Inferior parietal cortex (tissue), 1 donor: Measurements from ENCODE around the gene SYAP1.
"Not testable (repeated sequence)": the region's sequence is repeated elsewhere in the genome, so short reads cannot be mapped to it uniquely, and the experiment has no call there.

Experiments
- DNase-seq: peaks from one replicate; pipeline ENCODE4 v3.0.0-alpha.2; 2016; ENCODE audit errors: extremely low spot score

SYAP1 gene, protein sequence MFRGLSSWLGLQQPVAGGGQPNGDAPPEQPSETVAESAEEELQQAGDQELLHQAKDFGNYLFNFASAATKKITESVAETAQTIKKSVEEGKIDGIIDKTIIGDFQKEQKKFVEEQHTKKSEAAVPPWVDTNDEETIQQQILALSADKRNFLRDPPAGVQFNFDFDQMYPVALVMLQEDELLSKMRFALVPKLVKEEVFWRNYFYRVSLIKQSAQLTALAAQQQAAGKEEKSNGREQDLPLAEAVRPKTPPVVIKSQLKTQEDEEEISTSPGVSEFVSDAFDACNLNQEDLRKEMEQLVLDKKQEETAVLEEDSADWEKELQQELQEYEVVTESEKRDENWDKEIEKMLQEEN

GRCh38 chrX:16719334-16720084, at the start of gene SYAP1:
Gene SYAP1 (plus strand): TSS chrX:16719612. CDS start chrX:16719725, 113 bp downstream.
- DNase-seq = peak; percentile 93

GRCh38 chrX:16671005-16671404, 48.4 kb upstream of the SYAP1 start:
- DNase-seq = peak; percentile 53

GRCh38 chrX:16678689-16679088, 40.7 kb upstream of the SYAP1 start:
- DNase-seq = no peak

DNA sequence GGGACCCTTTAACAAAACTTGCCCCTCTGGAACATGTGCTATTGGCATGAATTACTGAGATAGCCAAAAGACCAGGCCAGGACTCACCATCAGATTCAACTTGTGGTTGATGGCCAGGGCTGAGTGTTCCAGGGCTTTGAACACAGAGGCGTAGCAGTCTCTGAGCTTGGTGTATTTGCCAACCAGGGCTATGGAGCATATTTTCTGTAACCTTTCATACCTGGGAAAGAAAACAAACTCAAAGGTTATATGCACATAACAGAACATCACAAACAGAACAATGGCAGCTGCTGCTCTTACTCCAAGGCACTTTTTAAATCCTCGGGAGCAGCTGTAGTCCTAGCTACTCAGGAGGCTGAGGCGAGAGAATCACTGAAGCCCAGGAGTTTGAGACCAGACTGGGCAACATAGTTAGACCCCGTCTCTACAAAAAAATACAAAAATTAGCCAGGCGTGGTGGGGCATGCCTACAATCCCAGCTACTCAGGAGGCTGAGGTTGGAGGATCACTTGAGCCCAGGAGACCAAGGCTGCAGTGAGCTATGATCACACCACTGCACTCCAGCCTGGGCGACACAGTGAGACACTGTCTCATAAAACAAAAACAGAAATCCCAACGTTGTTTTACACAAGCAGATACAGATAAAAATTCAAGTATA, 36.3 kb upstream of the SYAP1 start:
- no peak for DNase-seq

GRCh38 chrX:16687514-16687913, 31.9 kb upstream of the SYAP1 start:
- DNase-seq = no peak

DNA sequence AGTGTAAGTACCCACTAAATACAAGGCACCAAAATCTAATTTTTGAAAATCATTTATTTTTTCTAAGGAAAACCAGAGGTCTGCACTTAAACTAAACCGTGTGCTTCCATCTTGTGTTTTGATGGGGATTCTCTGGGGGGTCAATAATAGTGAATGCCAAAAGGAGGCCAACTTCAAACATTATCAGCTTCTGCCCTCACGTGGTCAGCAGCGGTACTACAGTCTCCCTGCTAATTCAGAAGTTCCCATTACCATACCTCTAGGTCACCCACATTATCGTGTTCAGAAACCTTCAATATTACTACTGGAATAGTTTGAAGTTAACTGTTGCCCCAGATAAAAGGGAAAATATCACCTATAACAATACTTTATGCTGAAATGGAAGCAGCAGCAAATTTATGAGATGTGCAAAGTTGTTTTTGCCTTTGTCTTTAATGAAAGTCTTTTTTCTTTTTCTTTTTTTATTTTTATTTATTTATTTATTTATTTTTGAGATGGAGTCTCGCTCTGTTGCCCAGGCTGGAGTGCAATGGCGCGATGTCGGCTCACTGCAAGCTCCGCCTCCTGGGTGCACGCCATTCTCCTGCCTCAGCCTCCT, 24.2 kb upstream of the SYAP1 start:
- peak; percentile 68 for DNase-seq

DNA sequence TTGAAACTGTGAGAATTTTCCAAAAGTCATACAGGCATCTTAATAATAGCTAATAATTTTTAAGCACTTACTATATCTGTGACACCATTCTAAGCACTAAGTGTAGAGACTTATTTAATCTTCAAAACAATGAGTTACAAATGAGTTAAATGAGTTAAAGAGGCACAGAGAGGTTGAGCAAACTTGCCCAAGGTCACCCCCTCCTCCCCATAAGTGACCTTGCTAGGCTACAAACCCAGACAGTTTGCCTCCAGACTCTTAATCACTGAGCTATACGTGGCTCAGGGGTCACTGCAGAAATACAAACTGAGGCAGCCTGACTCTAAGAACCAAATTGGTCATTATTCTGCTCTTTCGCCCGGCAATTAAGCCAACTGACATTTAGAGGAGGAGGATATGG, 22.5 kb upstream of the SYAP1 start:
- DNase-seq = no peak

GRCh38 chrX:16699389-16699788, 20.0 kb upstream of the SYAP1 start:
- DNase-seq = no peak

GRCh38 chrX:16700734-16701133, 18.7 kb upstream of the SYAP1 start:
- DNase-seq = no peak

GRCh38 chrX:16702700-16703599, 16.5 kb upstream of the SYAP1 start:
- DNase-seq = no peak

DNA sequence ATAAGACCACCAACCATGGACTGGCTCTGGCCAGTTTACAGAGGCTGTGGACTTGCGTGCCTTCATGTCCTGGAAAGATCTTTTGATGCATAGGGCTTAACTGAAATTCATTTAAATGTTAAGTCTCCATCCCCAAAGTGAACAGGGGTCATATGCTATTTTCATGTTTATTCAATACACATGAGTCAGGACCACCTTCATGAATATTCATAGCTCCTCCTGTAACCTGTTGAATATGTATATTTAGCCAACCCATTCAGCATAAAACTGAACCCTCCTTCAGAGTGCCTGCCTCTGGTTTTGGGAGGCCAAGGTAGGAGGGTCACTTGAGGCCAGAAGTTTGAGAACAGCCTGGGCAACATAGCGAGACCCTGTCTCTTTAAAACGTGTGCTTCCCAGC, 14.0 kb upstream of the SYAP1 start:
- no peak for DNase-seq

DNA sequence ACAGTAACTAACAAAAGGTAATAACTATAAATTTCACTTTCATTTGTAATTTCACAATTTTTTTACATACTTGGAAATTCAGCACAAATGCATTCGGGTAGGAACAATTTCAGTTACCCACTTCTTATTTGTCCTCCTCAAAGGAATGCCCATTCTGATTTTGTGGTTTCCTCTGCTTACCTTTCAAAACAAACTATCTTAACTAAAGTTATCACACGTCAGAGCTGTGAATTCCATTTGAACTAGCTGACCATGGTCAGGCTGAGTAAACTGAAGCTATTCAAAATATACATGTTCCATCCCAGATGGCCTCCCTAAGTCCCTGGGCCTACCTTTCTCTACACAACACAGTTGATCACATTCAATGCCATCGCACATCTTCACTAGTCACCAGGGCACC, 11.4 kb upstream of the SYAP1 start:
- no peak for DNase-seq

DNA sequence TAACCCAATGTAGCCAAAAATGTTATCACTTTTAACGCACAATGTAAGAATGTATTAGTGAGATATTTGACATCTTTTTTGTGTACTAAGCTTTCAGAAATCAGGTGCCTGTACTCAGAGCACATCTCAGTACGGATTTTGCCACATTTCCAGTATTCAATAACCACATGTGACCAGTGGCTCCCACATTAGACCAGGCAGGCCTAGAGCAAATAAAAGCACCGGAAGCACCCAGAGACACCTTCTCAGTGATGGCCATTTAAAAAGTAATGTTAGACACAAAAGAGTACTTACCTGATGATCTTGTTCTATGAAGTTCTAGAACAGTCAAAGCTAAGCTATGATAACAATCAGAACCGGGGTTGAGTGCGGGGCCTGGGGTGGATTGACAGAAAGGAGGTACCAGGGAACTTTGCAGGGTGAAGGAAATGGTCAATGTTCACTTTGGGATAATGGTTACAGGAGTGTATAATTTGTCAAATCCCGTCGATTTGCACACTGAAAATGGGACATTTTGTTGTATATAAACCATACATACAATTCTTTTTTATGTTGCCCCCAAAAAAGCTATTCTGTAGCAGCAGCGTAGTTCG, 8.1 kb upstream of the SYAP1 start:
- DNase-seq = peak; percentile 2

DNA sequence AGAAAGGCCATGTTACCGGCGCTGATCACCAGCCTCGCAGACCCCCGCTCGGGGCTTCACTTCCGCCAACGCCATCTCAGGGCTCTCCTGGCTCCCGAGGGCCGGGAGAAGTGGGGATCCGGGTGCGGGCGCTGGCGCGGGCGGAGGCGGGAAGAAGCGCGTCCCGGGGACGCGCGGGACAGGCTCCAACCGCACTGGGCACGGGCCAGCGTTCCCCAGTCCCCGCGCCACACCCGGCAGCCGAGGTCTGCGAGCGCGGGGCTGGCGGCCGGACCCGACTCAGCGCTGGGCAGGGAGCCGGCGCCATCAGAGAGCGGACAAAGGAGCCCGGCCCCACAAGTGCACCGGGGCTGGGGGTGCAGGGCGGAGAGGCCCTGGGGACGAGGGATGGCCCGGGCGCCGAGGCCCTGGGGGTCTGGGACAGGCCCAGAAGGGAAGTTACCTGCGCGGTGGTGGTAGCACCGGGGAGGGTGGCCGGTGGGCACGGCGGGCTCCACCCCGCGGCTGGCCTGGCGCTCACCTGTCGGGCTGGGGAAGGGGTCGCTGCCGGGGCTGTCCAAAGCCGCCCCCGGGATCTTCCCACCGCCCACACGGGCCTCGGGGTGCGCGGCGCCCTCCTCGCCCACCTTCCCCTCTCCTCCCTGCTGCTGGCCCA, 7.4 kb upstream of the SYAP1 start:
- no peak for DNase-seq

DNA sequence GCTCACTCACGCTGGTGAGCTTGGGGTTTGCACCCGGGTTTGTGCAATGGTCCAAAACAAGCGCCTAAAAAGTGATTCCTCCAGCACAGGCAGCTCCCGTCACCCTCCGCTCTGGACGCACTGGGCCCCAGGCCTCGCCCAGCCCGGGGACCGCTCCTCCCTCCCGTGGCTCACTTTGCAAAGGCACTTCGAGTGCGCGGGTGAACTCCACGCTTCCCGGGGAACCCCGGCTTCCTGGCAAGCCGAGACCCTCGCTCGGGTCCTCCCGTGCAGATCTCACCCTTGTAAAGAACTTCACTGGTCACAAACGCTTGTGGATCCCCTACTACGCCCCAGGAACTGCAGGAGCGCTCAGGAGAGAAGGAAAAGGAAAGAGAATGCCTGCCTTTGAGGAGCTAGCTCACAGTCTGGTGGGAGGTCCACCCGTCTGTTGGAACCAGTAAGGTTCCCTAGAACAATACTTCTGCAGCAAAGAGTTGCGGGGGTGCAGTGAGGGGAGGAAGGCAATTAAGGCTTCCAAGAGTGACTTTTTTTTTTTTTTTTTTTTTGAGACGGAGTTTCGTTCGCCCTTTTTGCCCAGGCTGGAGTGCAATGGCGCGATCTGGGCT, 6.8 kb upstream of the SYAP1 start, which contains the start of gene CTPS2:
TSS of gene CTPS2 (minus strand) at position 122 of the 608 bp plus-strand sequence. CDS start 9,767 bp downstream, outside the sequence.
- peak; percentile 26 for DNase-seq

DNA sequence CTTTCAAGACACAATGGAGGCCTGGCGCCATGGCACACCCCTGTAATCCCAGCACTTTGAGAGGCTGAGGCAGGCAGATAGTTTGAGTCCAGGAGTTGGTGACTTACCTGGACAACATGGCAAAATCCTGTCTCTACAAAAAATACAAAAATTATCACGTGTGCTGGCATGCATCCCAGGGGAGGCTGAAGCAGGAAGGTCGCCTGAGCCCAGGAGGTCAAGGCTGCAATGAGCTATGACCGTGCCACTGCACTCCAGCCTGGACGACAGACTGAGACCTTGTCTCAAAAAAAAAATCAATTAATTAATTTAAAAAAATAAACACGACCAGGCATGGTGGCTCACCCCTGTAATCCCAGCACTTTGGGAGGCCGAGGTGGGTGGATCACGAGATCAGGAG, 4.9 kb upstream of the SYAP1 start:
- no peak for DNase-seq

- DNase-seq = not testable (repeated sequence)
These were observed 3.8 kb upstream of the SYAP1 start for GRCh38 chrX:16715638-16716037.

DNA sequence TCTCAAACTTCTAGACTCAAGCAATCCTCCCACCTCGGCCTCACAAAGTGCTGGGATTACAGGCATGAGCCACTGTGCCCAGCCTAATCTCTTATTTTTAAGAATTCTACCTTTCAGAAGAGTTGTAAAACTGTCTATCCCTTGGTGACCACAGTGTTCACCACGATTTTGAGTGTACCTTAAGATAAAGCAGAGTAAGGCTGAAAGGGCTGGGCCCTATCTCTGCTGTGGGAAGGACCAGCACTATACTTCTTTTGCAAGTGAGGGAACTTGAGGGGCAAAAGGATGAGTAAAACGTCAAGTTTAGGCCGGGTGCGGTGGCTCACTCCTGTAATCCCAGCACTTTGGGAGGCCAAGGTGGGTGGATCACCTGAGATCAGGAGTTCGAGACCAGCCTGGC, 3.0 kb upstream of the SYAP1 start:
- not testable (repeated sequence) for DNase-seq

DNA sequence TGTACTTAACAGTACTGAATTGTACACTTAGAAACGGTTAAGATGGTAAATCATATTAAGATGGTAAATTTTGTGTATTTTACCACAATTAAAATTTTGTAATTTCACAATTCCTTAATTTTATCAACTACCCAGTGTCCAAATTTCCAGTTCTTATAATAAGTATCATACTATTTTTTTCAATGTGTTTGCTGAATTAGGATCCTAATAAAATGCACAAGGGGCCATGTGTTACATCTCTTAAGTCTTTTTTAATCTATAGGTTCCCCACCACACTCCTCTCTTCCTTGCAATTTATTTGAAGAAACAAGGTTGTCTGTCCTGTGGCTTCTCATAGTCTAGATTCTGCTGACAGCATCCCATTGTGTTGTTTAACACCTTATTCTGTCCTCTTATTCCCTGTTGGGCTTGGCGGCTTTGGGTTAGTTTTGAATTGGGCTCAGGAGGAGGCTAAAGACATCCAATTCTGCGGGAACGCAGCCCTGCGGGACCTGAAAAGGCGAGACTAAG, 533 bp upstream of the SYAP1 start:
- DNase-seq = no peak
